ENCODE data around the gene PSMF1. TPM values are rescaled to one million over a fixed set of nuclear protein-coding genes. Genes with fewer than 3 reads are reported as not detected.

Gene PSMF1
- total RNA-seq, 6 donors from 2014 or later, result 36.7 to 158 (median 105) TPM

DNA sequence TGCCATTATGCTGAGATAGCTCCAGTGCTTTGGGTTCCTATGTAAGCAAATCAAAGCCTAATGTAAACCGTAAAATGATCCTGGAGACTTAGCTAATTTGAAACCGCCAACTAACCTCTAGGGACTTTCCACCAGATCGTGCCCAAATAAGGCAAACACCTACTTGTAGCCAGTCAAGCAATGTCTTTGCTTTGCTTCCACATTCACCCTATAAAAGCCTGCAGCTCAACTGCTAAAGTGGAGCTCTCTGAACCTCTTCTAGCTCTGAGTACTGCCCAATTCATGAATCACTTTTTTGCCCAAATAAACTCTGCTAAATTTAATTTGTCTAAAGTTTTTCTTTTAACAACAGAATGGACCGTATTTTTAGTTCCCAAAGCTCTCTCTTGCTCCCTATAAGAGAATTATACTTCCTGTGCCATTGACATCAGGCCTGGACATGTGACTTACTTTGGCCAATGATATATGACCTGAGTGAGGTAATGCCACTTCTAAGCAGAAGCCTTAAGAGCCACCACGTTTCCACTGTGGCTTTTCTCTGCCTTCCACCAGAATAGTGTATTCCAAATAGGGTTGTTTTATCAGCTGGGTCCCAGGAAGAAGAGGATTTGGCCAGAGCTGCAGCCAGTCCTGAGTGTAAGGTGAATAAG lies 34.8 kb upstream of the PSMF1 start:
- 71 to 74% methylated on average over 5 of the region's 5 CpGs for WGBS, 2 donors
- TF ChIP-seq EP300 (IDR thresholded peaks at IDR 0.05) (no peak), POLR2AphosphoS5 (IDR thresholded peaks at IDR 0.05) (no peak), POLR2A (IDR thresholded peaks at IDR 0.05) (no peak)
- TF ChIP-seq, protein P1, sequence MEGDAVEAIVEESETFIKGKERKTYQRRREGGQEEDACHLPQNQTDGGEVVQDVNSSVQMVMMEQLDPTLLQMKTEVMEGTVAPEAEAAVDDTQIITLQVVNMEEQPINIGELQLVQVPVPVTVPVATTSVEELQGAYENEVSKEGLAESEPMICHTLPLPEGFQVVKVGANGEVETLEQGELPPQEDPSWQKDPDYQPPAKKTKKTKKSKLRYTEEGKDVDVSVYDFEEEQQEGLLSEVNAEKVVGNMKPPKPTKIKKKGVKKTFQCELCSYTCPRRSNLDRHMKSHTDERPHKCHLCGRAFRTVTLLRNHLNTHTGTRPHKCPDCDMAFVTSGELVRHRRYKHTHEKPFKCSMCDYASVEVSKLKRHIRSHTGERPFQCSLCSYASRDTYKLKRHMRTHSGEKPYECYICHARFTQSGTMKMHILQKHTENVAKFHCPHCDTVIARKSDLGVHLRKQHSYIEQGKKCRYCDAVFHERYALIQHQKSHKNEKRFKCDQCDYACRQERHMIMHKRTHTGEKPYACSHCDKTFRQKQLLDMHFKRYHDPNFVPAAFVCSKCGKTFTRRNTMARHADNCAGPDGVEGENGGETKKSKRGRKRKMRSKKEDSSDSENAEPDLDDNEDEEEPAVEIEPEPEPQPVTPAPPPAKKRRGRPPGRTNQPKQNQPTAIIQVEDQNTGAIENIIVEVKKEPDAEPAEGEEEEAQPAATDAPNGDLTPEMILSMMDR (IDR thresholded peaks at IDR 0.05), result no peak
- ATAC-seq (ENCODE audit: low FRiP score in 2 of 2), result no peak

DNA sequence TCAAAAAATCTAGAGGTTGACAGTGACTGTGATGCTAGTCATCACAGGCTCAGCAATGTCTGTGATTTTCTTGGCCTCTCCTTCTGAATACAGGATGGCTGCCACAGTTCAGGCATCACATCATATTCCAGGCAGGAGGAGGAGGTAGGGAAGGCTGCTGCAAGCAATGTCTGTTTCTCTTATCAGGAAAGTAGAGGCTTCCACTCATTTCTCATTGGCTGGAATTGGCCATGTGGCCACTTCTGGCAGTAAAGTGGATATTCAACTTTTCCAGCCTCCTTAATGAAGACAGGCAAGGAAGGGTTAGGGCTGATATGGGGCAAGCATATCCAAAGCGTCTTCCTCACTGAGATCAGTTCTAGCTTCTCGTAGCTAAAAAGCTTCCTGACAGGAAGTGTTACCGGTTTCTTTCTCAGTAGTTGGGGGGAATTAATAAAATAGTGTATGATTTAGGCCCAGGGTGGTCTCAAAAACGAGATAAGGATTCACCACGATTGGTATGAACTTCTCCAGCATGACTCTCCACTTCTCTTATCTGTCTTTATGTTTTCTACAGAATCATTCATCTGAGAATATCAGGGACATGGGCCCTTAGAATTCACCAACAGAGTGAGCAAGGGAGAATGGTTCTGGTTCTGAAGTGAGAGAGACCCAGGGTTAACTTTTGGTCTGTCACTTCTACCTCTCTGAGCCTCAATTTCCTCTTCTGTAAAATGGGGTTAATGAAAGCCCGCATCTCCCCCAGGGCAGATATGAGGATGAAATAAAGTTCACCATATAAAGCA lies 32.7 kb upstream of the PSMF1 start:
- Histone ChIP-seq H3K4me1 (no peaks in the 10 kb centered on the region), H3K27ac (no peak overlapping the region), H3K9me3 (peaks cover 0 to 3% (median 0%) of the 10 kb centered on the region in 4 donors), H3K27me3 (no peaks in the 10 kb centered on the region), H3K36me3 (no peaks in the 10 kb centered on the region), H3K4me3 (no peak overlapping the region)
- ATAC-seq (ENCODE audit: low FRiP score in 2 of 2) (no peak), DNase-seq (no peak)
- WGBS, 2 donors, result 42 to 57% methylated on average over 6 of the region's 6 CpGs
- TF ChIP-seq POLR2AphosphoS5 (IDR thresholded peaks at IDR 0.05) (no peak), POLR2A (IDR thresholded peaks at IDR 0.05) (no peak), EP300 (IDR thresholded peaks at IDR 0.05) (no peak)
- TF ChIP-seq, protein P1 (IDR thresholded peaks at IDR 0.05), result no peak

More for the DNA sequence above, 34.8 kb upstream of the PSMF1 start:
- Histone ChIP-seq H3K4me3 (no peak overlapping the region), H3K27me3 (no peaks in the 10 kb centered on the region), H3K27ac (no peak overlapping the region), H3K36me3 (no peaks in the 10 kb centered on the region), H3K9me3 (no peaks in the 10 kb centered on the region), H3K4me1 (no peaks in the 10 kb centered on the region)
- no peak for DNase-seq

DNA sequence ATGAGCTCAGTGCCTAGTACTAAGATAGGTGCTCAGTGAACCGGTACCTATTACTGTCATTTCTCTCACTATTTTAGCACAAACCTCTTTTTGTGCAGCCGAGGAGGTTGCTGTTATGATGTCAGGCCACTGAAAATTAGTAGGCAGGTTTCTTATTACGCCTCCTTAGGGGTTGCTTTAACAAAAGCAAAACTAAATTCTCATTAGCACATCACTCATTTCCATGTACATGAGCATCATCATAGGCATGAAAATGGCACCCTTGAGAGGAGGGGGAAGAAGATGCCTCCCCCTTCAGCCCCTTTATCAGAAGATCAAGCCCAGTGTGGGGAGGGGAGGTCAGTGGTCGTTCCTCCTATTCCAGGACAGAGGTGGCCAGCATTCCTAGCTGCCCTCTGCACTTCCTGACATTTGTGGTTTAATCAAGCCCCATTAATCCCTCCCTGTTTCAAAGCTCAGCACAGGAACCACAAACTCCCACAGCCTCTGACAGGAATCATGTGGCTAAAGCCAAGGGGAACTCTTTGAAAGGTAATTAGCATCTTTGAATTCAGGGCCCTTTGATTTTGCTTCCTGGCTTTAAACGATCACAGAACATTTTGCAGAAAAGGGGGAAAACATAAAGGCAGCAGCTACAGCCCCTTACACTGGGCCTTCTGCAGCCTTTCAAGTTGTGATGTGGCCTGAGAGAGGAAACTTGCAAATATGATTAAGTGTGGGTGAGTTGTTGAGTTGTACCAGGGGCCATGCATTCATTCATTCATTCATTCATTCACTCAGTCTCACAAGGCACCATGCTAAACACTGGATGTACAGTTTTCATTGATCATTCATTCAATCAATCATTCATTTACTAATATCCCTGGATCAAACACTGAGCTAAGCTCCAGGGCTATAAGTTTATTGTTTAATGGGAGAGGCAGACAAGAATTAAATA lies 31.9 kb upstream of the PSMF1 start:
- DNase-seq (no peak), ATAC-seq (ENCODE audit: low FRiP score in 2 of 2) (no peak)
- no peak overlapping the region for H3K4me3 ChIP-seq
- no peaks in the 10 kb centered on the region for H3K36me3 ChIP-seq
- H3K27me3 ChIP-seq, result no peaks in the 10 kb centered on the region
- no peaks in the 10 kb centered on the region for H3K4me1 ChIP-seq
- H3K9me3 ChIP-seq, result peaks cover 0 to 3% (median 0%) of the 10 kb centered on the region in 4 donors
- H3K27ac ChIP-seq, result no peak overlapping the region
- TF ChIP-seq EP300 (IDR thresholded peaks at IDR 0.05) (no peak), POLR2A (IDR thresholded peaks at IDR 0.05) (no peak), POLR2AphosphoS5 (IDR thresholded peaks at IDR 0.05) (no peak)
- TF ChIP-seq, protein P1 (IDR thresholded peaks at IDR 0.05), result no peak
- 41 to 48% methylated on average over 5 of the region's 5 CpGs for WGBS, 2 donors

DNA sequence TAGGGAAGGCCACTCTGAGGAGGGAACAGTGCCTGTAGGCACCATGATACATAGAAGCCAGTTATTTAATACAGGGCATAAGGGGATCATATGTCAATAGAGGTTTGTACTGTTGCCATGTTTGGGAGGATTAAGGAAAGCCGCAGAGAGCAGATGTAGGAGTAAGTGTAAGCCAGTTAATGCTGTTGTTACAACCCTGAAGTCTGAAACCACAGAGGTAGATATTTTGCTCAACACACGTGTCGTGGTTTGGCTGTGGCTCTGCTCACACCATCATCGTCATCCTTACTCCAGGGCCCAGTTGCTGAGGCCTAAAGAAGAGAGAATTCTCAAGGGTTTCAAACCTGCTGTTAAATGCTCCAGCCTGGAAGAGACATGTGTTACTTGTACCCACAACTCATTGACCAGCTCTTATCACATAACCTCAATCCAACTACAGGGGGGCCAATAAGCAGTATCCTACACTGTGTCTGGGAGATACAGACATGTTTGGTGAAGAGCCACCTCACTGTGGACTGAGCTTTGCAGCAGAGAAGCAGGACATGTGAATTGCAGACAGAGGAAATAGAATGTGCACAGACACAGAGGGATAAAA lies 31.0 kb upstream of the PSMF1 start:
- WGBS, 2 donors, result 77 to 88% methylated on average over 4 of the region's 4 CpGs

More for the DNA sequence above, 31.0 kb upstream of the PSMF1 start:
- H3K27me3 ChIP-seq, result no peaks in the 10 kb centered on the region
- peaks cover 0 to 3% (median 0%) of the 10 kb centered on the region in 4 donors for H3K9me3 ChIP-seq
- DNase-seq (no peak), ATAC-seq (ENCODE audit: low FRiP score in 2 of 2) (no peak)
- no peaks in the 10 kb centered on the region for H3K4me1 ChIP-seq
- no peak overlapping the region for H3K27ac ChIP-seq
- TF ChIP-seq POLR2A (IDR thresholded peaks at IDR 0.05), result no peak
- TF ChIP-seq, protein P1 (IDR thresholded peaks at IDR 0.05), result no peak
- TF ChIP-seq EP300 (IDR thresholded peaks at IDR 0.05), result no peak
- TF ChIP-seq POLR2AphosphoS5 (IDR thresholded peaks at IDR 0.05), result no peak
- H3K4me3 ChIP-seq, result no peak overlapping the region
- H3K36me3 ChIP-seq, result no peaks in the 10 kb centered on the region

Measured in upper lobe of left lung (tissue), 6 donors.